NCI-H128 (cell line): ENCODE results near the gene SIPA1L3.

Experiments used
- DNase-seq: peaks from one replicate; lab custom pipeline; 2025; ENCODE audit not compliant: unreplicated experiment; lab: John Stamatoyannopoulos, UW

Gene SIPA1L3

DNA sequence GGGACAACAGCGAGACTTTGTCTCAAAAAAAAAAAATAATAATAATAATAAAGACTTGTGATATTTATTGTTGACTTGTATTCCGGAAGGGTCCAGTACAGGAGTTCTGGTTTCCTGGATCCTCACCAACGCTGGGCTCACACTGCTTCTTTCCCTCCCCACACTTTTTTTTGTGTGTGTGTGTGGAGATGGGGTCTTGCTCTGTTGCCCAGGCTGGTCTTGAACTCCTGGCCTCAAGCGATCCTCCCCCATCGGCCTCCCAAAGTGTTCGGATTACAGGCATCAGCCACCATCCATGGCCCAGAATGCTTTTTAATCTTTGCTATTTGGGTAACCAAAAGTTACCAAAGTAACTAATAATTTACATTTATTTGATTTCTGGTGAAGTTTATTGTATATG, 39.1 kb downstream of the SIPA1L3 start:
- no peak for DNase-seq

DNA sequence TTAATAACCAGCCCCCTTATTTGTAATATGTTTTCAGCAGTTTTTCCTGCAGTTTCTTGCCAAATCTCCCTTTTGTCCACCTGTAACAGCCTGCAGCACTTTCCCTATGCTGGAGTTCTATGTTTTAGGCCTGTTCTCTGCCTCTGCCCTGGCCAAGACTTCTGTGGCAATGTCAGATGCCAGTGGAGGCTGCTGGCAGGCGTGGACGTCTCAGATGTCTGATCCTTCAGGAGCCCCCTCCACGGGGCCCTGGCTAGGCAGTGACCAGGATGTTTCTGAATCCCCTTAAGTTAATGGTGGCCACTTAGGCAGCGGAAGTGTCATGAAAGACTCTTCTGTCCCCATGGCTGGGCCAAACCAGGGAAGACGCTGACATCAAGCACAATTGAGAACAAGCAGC, 40.8 kb downstream of the SIPA1L3 start:
- no peak for DNase-seq

DNA sequence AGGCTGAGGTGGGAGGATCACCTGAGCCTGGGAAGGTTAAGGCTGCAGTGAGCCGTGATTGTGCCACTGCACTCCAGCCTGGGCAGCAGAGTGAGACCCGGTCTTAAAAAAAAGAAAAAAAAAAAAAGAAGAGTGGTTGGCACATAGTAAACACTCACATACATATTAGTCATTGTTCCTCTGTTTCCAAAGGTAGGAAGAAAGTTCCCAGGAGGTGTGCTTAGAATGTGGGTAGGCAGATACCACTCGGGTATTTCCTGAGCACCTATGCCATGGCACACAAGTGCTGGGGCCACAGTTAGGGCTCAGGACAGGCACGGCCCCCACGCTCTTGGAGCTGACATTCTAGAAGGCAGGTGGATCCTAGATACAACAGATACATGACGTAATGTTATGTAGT, 41.4 kb downstream of the SIPA1L3 start:
- DNase-seq, result no peak

DNA sequence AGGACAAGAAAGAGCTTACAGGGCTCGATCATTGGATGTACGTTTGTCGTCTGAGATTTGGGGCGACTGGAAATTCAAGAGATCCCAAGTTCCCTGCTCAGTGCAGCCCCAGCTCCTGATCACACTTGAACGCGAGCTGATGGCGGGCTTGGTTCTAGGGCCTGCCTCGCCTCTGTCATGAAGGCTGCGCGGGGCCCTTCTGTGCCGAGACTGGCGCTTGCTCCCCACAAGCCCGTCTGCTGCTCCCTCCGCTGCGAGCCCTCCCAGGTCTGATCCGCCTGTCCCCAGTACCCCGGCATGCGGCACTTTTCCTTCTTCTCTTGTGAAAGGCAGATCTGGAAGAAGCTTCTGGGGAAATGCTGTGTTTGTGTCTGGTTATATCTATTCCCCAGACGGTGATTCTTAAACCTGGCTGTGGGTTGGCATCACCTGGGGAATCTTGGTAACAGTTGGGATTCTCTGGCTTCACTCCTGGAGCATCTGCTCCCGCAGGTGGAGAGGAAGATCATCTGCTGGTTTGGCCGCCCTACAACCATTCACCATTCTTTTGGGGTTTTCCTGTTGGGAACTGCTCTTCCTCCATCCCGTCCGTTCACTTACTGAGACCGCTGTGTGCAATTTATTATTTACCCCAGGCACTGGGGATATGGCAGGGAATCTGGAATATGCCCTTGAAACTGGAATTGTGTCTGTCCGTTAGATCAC, 43.6 kb downstream of the SIPA1L3 start:
- no peak for DNase-seq

DNA sequence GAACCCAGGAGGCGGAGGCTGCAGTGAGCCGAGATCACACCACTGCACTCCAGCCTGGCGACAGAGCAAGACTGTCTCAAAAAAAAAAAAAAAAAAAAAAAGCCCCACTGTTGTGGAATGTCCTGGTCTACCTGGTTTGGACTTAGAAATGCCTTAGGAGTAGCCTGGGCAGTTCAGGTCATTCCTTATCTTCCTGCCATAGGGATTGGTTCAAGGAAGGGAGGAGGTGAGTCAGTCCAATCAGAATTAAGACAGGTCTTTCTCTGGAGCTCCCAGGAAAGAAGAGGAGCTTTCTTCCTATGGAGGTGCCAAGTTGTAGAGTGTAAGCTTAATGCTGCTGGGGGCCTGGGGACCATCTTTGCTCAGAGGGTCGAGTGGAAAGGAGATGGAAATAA, 44.8 kb downstream of the SIPA1L3 start:
- DNase-seq, result no peak

DNA sequence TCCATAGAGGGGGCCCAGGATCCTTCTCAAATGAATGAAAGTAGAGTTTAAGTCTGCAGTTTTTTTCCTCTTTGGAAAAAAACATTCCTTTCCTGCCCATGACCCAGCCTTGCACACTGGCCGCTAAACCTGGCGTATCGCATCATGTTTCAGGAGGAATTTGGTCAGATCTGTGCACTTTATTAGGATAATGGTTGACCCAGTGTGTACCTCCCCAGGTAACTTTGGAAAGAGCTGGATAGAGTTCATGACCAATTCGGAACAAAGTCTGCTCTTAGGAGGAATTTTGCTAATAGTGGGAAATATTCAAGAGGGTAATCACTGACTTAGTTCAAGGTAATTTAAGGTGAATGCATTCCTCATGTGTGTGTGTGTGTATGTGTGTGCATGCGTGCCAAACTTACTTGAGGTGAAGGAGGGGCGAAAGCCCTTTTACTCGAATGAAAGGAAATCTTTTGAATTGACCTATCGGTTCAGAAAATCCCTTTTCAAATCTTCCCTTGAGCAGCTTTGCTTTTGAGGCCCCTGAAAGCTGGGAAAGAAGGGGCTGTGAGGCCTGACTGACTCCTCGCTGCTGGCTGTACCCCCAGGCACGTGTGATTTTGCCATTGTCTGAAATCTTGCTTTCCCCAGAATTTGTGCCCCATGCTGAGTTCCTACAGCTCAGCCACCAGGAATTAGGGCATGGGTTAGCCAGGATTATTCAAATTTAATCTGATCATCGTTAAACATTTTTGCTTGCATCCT, 46.3 kb downstream of the SIPA1L3 start:
- no peak for DNase-seq

DNA sequence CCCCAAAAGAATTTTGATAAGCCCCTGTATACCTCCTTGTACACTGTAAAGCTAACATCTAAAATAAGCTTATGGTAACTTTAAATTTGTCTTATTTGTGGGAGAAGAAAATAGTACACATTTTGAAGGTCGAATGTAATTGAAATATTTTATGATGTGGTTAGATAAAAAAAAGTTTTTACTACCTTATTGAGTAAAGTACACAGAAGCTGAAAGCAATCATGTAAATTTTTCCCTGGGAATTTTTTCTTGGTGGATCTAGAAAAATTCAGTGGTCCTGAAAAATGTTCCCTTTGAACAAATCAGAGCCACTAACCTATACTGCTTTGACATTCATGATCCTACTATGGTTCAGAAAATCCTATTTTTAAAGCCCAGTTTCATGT, 46.9 kb downstream of the SIPA1L3 start:
- no peak for DNase-seq

DNA sequence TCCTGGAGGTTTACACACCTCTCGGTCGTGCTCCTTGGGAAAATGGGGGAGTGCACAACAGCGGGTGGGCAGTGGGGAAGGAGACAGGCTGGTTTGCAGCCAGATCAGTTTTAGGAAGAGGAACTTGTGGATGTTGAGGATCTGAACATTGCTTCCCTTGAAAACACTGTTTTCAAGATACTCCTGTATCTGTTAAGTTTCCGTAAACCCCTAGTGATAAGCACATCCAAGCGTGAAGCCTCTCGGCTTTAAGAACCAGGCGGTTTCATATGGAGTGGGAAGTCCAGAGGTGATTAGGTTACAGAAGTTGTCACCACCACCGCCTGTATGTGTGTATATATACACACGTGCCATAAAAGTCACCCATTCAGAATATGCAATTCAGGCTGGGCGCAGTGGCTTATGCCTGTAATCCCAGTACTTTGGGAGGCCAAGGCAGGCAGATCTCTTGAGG, 47.4 kb downstream of the SIPA1L3 start:
- no peak for DNase-seq

DNA sequence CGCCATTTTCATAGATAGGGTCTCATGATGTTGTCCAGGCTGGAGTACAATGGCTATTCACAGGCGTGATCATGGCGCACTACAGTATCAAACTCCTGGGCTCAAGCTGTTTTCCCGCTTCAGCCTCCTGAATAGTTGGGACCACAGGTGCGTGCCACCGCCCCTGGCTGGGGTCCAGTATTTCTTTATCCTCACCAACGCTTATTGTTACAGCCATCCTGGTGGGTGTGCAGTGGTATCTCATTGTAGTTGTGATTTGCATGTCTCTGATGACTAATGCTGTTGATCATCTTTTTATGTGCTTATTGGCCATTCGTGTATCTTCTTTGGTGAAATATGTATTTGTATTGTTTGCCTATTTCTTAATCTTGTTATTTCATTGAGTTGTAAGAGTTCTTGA, 49.0 kb downstream of the SIPA1L3 start:
- no peak for DNase-seq

DNA sequence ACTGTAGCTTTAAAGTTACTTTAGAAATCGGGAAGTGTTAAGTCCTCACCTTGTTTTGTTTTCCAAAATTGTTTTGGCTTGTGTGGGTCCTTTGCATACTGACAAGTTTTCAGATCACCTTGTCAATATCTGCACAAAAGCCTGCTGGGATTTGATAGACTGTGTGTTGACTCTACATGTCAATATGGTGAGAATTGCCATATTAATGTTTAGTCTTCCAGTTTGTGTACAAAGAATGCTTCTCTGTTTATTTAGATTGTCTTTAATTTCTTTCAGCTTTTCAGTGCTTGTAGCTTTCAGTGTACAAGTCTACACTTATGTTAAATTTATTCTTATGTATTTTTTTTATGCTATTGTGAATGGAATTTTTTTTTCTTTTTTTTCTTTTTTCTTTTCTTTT, 50.2 kb downstream of the SIPA1L3 start:
- no peak for DNase-seq

DNA sequence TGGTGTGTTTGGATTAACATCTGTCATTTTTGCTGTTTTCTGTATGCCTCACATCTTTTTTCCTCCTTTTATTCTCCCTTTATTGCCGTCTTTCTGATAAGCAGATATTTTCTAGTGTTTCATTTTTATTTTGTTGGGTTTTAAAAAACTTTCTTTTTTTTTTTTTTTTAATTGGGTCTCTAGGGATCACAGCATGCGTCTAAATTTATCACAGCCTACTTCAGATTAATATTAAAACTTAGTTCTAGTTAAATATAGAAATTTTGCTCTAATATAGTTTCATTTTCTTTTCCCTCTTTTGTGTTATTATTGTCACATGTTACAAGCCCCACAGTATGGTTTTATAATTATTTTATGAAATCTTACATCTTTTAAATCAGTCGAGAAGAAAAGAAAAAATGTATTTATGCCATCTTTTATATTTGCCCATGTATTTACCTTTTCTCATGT, 52.7 kb downstream of the SIPA1L3 start:
- no peak for DNase-seq

DNA sequence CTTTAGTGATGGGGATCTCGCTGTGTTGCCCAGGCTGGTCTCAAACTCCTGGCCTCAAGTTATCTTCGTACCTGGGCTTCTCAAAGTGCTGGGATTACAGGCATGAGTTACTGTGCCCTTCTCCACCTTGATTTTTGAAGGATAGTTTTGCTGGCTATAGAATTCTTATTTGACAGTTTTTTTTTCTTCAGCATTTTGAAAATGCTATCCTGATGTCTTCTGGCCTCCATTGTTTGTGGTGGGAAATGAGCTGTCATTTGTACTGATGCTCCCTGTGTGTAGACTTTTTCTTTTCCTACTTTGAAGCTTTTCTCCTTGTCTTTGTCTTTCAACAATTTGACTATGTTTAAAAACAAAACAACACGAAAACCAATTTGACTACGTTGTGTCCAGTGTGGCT, 54.2 kb downstream of the SIPA1L3 start:
- DNase-seq, result no peak

DNA sequence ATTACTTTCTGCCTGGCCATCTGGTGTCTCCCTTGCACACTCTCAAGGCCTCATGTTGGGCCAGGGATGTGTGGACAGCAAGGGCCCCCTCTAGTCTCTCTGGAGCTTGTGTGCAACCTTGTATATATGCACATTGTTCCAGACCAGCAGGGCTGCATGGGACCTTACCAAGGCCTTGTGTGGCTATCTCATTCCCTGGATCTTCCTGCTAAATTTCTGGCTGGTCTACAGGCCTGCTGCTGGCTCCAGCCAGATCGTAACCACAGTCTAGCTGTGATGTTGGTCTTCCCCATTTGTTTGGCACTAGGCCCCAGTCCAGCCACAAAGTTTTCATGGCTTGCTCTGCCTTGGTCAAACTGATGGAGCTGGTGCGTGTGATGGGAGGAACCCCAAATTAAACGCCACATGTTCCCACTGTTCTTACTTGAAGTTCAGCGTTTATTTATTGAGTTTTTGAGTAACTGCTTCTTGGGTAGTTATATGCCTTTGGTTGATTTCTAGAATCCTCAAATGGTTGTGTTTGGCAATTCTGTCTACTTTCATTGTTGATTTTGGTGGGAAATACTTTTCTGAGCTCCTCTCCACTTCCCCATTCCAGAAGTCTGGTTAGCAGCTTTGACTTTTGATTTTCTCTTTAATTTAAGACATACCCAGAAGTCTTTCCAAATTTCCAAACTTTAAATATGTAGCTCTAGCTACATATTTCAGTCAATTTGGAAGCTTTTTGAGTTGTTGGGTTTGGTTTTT, 56.4 kb downstream of the SIPA1L3 start:
- no peak for DNase-seq

DNA sequence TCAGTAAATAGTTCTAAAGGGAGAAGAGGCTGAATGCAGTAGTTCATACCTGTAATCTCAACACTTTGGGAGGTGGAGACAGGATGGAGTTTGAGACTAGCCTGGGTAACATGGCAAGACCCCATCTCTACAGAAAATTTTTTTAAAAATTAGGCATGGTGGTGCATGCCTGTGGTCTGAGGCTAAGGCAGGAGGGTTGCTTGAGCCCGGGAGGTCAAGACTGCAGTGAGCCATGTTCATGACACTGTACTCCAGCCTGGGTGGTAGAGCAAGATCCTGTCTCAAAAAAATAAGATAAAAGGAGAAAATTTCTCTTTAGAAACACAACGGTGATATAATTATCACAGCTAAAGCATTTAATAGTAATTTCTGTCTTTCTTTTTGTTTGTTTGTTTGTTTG, 57.1 kb downstream of the SIPA1L3 start:
- no peak for DNase-seq

DNA sequence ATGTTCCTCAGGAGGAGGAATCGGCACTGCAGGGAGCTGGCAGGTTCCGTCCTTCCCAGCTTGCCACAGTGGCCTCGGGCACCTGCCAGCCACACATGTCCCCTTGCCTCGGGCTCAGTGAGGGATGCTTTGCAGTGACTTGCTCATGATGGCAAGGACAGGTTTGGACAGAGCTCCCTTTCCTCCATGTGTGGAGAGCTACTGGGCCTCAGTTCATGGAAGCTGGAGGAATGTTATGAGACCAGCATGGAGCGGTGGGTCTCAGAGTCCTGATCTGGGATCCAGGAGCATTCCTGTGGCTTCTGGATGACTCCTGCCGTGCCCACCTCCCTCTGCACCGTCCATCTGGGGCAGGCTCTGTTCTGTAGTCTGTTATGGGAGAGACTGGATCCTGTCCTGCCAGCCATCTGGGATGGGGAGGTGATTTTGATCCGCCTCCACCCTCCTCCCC, 59.2 kb downstream of the SIPA1L3 start:
- DNase-seq, result no peak

DNA sequence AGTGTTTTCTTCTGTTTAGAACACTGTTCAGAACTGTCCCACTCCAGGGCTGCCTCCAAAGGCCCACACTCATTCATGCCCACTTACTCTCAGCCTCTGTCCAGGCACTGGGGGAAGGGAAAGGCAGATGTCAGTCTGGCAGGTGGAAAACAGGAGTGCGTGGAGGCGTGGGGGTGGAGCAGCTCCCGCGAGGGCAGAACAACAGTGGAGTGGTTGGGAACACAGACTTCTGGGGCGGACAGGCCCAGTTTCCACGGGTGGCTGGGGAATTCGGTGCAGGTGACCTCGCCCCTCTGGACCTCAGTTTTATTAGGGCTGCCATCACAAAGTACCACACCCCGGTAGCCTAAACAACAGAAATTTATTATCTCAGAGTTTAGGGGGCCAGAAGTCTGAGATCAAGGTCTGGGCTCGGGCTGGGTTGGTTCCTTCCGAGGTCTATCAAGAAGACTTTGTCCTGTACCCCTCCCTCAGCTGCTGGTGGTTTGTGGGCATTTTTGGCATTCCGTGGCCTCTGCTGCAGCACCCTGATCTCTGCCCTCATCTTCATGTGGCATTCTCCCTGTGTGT, 59.7 kb downstream of the SIPA1L3 start:
- no peak for DNase-seq

DNA sequence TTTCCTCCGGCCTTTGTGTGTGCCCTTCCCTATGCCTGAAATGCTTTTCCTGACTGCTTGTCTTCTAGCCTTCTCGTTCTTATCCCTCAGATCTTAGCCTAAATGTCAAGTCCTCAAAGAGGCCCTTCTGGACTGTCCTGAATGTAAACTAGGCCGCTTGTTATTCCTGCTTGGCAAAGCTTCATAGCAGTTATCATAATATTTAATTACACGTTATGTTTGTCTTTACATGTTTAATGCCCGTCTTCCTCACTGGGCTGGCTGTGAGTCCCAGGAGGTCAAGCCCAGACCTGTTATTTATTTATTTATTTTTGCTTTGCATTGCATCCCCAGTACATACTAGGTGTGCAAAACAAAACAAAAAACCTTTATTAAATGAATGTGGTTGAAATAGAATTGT, 62.7 kb downstream of the SIPA1L3 start:
- DNase-seq, result no peak

DNA sequence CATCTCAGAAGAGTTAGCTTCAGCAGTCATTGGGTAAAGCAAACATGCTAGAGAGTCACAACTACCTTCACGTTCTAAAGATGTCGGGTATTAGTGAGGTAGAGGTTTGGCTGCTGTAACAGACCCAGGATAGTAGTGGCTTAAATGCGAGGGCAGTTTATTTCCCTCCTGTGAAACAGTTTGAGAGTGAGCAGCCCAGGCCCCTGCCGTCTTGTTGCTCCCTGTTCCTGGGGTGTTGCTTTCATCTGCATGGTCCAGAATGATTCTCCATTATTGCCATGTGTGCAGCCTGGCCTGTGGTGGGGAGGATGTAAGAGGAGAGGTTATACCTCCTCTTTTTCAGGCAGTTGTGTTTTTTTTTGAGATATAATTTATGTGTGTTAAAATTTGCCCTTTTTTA, 63.7 kb downstream of the SIPA1L3 start:
- no peak for DNase-seq

DNA sequence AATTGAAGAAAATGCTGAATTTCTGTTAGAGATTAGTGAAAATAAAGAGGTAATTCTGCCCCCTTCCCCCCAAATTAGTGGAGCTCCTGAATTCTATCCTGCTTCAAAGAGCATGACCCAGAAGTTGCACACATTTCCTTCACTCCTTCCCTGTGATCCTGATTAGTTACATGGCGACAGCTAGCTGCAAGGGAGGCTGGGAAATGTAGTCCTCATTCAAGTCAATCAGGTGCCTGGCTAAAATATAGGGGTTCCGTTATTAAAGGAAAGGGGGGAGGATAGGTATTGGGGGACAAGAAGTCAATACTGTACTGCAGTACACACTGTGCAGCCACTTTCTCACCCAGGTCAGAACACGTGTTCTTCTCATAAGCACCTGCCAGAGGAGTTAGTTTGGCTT, 65.8 kb downstream of the SIPA1L3 start:
- no peak for DNase-seq

DNA sequence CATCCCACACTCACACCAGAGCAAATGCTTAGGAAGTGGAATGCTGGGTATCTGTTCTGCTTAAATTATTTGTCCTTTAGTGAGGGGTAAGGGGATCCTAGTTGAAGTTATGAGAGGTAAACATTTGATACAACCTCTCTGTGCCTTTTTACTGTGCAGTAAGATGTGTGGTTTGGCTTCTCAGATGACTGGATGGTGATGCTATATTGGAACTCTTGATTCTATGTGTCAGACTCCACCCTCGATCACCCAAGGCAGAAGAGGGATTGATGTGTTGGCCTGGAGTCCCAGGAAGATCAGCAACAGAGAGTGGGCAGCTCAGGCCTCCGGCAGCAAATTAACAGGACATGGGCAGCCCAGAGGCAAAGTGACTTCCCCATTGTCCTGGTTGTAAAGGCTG, 66.7 kb downstream of the SIPA1L3 start:
- no peak for DNase-seq

DNA sequence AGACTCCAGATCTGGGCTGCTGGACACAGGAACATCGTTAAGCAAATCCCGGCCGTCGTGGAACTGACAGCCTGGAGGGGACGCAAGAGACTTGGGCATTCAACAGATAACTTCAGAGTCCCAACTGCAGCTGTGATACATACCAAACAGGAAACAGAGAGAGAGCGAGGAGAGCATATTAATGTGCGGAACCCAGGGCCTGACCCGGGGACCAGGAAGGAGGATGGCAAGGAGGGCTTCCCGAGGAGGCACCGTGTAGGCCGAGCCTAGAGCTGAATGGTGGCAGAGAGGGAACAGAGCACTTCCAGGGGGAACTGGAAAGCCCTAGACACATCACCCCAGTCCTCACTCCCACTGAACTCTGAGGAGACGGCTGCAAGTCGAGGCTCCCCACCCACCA, 68.1 kb downstream of the SIPA1L3 start:
- DNase-seq, result no peak
